Umbilical cord (tissue), 2 donors: ENCODE data around the gene TMEM33. TPM values are rescaled to one million over a fixed set of nuclear protein-coding genes. Genes with fewer than 3 reads are reported as not detected.

Source experiments
- DNase-seq: peaks from one replicate; pipeline ENCODE4 v3.0.0-alpha.2; 2015; ENCODE audit warnings: low spot score
- total RNA-seq: library from RNA; depleted of rRNA; stranded (reverse); fragments of >200 nt; gene quantifications from one replicate; pipeline ENCODE4 v1.2.3, GENCODE V29; 2014; ENCODE audit warnings: low replicate concordance; ENCODE audit not compliant: insufficient read depth

Gene TMEM33
- total RNA-seq, 1 donor from 2014 or later, result 30.1 TPM

DNA sequence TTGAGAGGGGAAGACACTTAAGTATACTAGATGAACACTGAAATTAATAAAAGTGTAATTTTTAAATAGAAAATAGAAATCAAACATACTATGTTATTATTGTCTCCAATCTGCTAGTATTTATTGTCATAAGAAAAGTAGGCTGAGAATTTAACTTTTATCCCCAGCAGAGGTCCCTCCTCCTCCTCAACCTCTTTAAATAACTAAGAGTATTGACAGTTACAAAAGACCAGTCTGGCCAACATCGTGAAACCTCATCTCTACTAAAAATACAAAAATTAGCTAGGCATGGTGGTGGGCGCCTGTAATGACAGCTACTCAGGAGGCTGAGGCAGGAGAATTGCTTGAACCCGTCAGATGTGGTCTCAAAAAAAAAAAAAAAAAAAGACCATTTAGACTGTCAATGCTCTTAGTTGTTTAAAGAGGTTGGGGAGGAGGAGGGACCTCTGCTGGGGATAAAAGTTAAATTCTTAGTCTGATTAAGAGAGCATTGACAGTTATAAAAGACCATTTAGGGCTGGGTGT, 59.3 kb downstream of the TMEM33 start:
- no peak for DNase-seq

GRCh38 chr4:41998019-41998418, 62.8 kb downstream of the TMEM33 start:
- DNase-seq, result no peak

- DNase-seq, result no peak
Observed at GRCh38 chr4:41999321-41999720, 64.1 kb downstream of the TMEM33 start.

DNA sequence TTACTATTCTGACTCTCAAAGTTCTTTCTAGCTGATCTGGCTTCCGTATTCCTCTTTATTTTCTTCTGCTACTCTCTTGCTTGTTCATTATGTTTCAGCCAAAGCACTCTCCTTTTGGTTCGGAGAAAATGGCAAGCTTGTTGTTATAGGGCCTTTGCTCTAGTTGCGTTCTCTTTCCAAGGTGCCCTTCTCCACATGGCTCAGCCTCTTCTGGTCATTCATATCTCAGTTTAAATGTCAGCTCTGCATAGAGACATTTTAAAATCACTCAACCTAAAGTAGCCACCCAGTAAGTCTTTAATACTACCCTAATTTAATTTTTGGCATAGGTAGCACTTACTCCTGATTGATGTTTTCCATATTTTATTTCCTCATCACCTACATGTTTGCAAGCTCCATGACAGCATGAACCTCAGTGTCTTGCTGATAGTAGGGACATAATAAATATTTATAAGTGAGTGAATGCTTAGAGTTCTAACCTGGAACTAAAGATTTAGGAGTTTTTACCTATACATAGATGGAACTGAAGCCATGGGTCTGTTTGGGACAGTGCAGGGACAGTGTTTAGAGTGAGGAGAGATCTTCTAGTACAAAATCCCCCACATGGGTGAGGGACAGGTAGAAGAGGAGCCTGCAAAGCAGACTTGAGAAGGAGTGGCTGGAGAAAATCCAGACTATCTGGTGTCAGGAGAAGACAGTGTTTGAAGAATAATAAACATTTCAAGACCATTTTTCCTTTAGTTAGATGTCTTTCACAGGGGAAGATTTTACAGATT, 73.0 kb downstream of the TMEM33 start:
- no peak for DNase-seq

Other genes with a start within 250 kb of the TMEM33 start
- gene PHOX2B, start 186.7 kb upstream of the TMEM33 start, total RNA-seq, result 0.96 TPM
- 1.7 TPM for gene DCAF4L1, start 46.3 kb downstream of the TMEM33 start, total RNA-seq
- 54.4 TPM for gene SLC30A9, start 55.1 kb downstream of the TMEM33 start, total RNA-seq
- 1.4 TPM for gene BEND4, start 217.2 kb downstream of the TMEM33 start, total RNA-seq